Liver (tissue), 3 donors: ENCODE measurements around the gene IKBKE.

Source experiments
- HNF4A ChIP-seq, 2 donors: conservative IDR thresholded peaks; 2 replicates each; pipeline ENCODE4 v1.6.1; 2016; ENCODE audit warnings: antibody characterized with exemption in 2 of 2, mild to moderate bottlenecking in 2 of 2
- JUND ChIP-seq, 2 donors: IDR thresholded peaks; 2 replicates each; pipeline ENCODE4 v1.6.1; 2016; ENCODE audit warnings: antibody characterized with exemption in 2 of 2
- RAD21 ChIP-seq, 2 donors: IDR thresholded peaks; 2 replicates each; pipeline ENCODE4 v1.6.1; 2016; ENCODE audit warnings: antibody characterized with exemption in 2 of 2, mild to moderate bottlenecking in 2 of 2
- REST ChIP-seq: IDR thresholded peaks from 2 replicates; pipeline ENCODE4 v1.6.1; 2016; ENCODE audit warnings: antibody characterized with exemption, mild to moderate bottlenecking
- TAF1 ChIP-seq: conservative IDR thresholded peaks from 2 replicates; pipeline ENCODE4 v1.6.1; 2016; ENCODE audit warnings: antibody characterized with exemption, mild to moderate bottlenecking
- TF ChIP-seq, protein P1 (sequence below): fragments of 150-350 bp; IDR thresholded peaks from 2 replicates; pipeline ENCODE4 v1.5.1; 2017; ENCODE audit warnings: improper control_type of control experiment, low read depth, low read length; ENCODE audit not compliant: missing input control
- donor health status: healthy.
- donor health status: healthy.

DNA sequence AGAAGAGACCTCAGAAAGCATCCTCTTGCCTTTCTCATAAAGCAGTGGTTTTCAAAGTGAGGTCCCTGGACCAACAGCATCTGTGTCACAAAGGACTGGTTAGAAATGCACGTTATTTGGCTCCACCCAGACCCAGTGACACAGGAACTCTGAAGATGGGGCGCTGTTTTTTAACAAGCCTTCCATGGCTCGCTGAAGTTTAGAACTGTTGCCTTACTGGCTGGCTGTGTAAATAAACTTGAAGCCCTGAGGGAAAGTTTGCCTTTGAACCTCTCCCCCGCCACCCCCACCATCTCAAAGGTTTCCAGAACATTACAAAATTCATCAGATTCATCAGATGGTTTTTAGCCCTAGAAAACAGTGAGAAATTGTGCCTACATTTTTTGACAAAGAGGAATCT, 21.8 kb upstream of the IKBKE start:
- TF ChIP-seq JUND (IDR thresholded peaks at IDR 0.05): no peak
- TF ChIP-seq, protein P1, sequence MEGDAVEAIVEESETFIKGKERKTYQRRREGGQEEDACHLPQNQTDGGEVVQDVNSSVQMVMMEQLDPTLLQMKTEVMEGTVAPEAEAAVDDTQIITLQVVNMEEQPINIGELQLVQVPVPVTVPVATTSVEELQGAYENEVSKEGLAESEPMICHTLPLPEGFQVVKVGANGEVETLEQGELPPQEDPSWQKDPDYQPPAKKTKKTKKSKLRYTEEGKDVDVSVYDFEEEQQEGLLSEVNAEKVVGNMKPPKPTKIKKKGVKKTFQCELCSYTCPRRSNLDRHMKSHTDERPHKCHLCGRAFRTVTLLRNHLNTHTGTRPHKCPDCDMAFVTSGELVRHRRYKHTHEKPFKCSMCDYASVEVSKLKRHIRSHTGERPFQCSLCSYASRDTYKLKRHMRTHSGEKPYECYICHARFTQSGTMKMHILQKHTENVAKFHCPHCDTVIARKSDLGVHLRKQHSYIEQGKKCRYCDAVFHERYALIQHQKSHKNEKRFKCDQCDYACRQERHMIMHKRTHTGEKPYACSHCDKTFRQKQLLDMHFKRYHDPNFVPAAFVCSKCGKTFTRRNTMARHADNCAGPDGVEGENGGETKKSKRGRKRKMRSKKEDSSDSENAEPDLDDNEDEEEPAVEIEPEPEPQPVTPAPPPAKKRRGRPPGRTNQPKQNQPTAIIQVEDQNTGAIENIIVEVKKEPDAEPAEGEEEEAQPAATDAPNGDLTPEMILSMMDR: no peak
- no peak for TF ChIP-seq TAF1
- TF ChIP-seq REST: no peak
- no peak for TF ChIP-seq RAD21 (IDR thresholded peaks at IDR 0.05)
- no peak for TF ChIP-seq HNF4A (conservative IDR thresholded peaks at IDR 0.05)
